IPS DF 4.7 (cell line): Measurements from ENCODE around the gene DPP8.
"Not testable (repeated sequence)": the region's sequence is repeated elsewhere in the genome, so short reads cannot be mapped to it uniquely, and the experiment has no call there.

Source experiments
- DNase-seq: peaks from one replicate; pipeline ENCODE4 v3.0.0-alpha.2; 2013; ENCODE audit warnings: low spot score; ENCODE audit errors: extremely low read depth

DPP8 gene

GRCh38 chr15:65516997-65517865, at the start of gene DPP8:
Gene DPP8, minus strand, starts transcription at chr15:65517689. Its CDS starts 5,136 bp downstream, at chr15:65512553.
- peak; percentile 87 for DNase-seq

- DNase-seq: no peak
Observed at GRCh38 chr15:65561934-65562333, 44.4 kb upstream of the DPP8 start.

- DNase-seq: no peak
Observed at GRCh38 chr15:65559941-65560340, 42.5 kb upstream of the DPP8 start.

- DNase-seq: no peak
Observed at GRCh38 chr15:65558997-65559760, 41.7 kb upstream of the DPP8 start.

GRCh38 chr15:65558336-65558735, 40.8 kb upstream of the DPP8 start:
- no peak for DNase-seq

GRCh38 chr15:65556622-65557021, 39.1 kb upstream of the DPP8 start:
- DNase-seq: no peak

- DNase-seq: no peak
Observed at GRCh38 chr15:65553691-65554090, 36.2 kb upstream of the DPP8 start.

GRCh38 chr15:65552851-65553250, 35.4 kb upstream of the DPP8 start:
- DNase-seq: not testable (repeated sequence)

- no peak for DNase-seq
Observed at GRCh38 chr15:65551183-65551582, 33.7 kb upstream of the DPP8 start.

- no peak for DNase-seq
Observed at GRCh38 chr15:65550681-65551098, 33.2 kb upstream of the DPP8 start.

GRCh38 chr15:65549288-65549687, 31.8 kb upstream of the DPP8 start:
- not testable (repeated sequence) for DNase-seq

GRCh38 chr15:65547841-65548240, 30.4 kb upstream of the DPP8 start:
- no peak for DNase-seq

GRCh38 chr15:65541231-65541820, 23.8 kb upstream of the DPP8 start:
- no peak for DNase-seq

- DNase-seq: no peak
Observed at GRCh38 chr15:65540314-65540713, 22.8 kb upstream of the DPP8 start.

- no peak for DNase-seq
Observed at GRCh38 chr15:65535192-65535591, 17.7 kb upstream of the DPP8 start.

GRCh38 chr15:65533057-65533756, 15.7 kb upstream of the DPP8 start:
- DNase-seq: no peak

- DNase-seq: no peak
Observed at GRCh38 chr15:65532738-65533051, 15.2 kb upstream of the DPP8 start.

- peak; percentile 36 for DNase-seq
Observed at GRCh38 chr15:65530318-65531111, 13.0 kb upstream of the DPP8 start, which contains the start of gene HACD3. Gene HACD3, plus strand, starts transcription at chr15:65530463. Its CDS starts 169 bp downstream, at chr15:65530632.

- DNase-seq: no peak
Observed at GRCh38 chr15:65529762-65530317, 12.4 kb upstream of the DPP8 start.

- no peak for DNase-seq
Observed at GRCh38 chr15:65528461-65529060, 11.1 kb upstream of the DPP8 start.
